K562 (cell line): ENCODE data around the gene HEPACAM2. TPM values are rescaled to one million over a fixed set of nuclear protein-coding genes. Genes with fewer than 3 reads are reported as not detected.

Experiments used
- ATF1 ChIP-seq, 2 experiments: fragments of 450-650 bp in 1 of 2; IDR thresholded peaks; 2 replicates each; pipeline ENCODE4 v1.6.1; 2016; ENCODE audit warnings: missing compliant biosample characterization in 1 of 2, missing genetic modification characterization in 1 of 2
- BHLHE40 ChIP-seq: IDR thresholded peaks from 2 replicates; pipeline ENCODE4 v1.6.1; 2011; ENCODE audit warnings: low read length, improper control_type of control experiment
- CBFA2T3 ChIP-seq: fragments of 450-650 bp; IDR thresholded peaks from 2 replicates; pipeline ENCODE4 v1.6.1; 2017
- E4F1 ChIP-seq: fragments of 250-450 bp; sonication (Bioruptor Pico); IDR thresholded peaks from 2 replicates; pipeline ENCODE4 v1.5.0; 2021; ENCODE audit warnings: mild to moderate bottlenecking, borderline replicate concordance
- GABPA ChIP-seq: fragments of 200-800 bp; sonication (Bioruptor generic); conservative IDR thresholded peaks from 2 replicates; pipeline ENCODE4 v1.6.1; 2016; ENCODE audit warnings: low read depth, missing genetic modification characterization, missing compliant biosample characterization
- HMBOX1 ChIP-seq: sonication (generic); IDR thresholded peaks from 2 replicates; pipeline ENCODE4 v1.6.1; 2016
- HNRNPL ChIP-seq: fragments of 200-400 bp; formaldehyde crosslinking; IDR thresholded peaks from 2 replicates; pipeline ENCODE4 v1.6.1; 2017; ENCODE audit warnings: low read depth, mild to moderate bottlenecking, low read length
- MGA ChIP-seq: fragments of 450-650 bp; IDR thresholded peaks from 2 replicates; pipeline ENCODE4 v1.6.1; 2016; ENCODE audit warnings: mild to moderate bottlenecking, moderate library complexity
- NFIC ChIP-seq: fragments of 450-650 bp; IDR thresholded peaks from 2 replicates; pipeline ENCODE4 v1.6.1; 2017; ENCODE audit warnings: mild to moderate bottlenecking, inconsistent platforms
- NR2C1 ChIP-seq, 2 experiments: fragments of 450-650 bp; IDR thresholded peaks; 2 replicates each; pipeline ENCODE4 v1.6.1; 2017; ENCODE audit warnings: mild to moderate bottlenecking in 2 of 2, antibody characterized with exemption in 1 of 2, inconsistent platforms in 1 of 2, missing compliant biosample characterization in 1 of 2, missing genetic modification characterization in 1 of 2
- NUFIP1 ChIP-seq: fragments of 450-650 bp; IDR thresholded peaks from 2 replicates; pipeline ENCODE4 v1.6.1; 2018; ENCODE audit not compliant: partially characterized antibody
- PCBP2 ChIP-seq: fragments of 200-400 bp; formaldehyde crosslinking; IDR thresholded peaks from 2 replicates; pipeline ENCODE4 v1.6.1; 2018; ENCODE audit warnings: low read length, low read depth, mild to moderate bottlenecking, moderate library complexity; ENCODE audit not compliant: poor library complexity, severe bottlenecking
- polyA plus RNA-seq, 8 experiments: library from polyadenylated mRNA; depleted of rRNA in 4 of 8; stranded (reverse) in 5 of 8; unstranded in 3 of 8; fragments of >200 nt; fragmentation: Nextera tagmentation in 2 of 8; fragmentation: Illumina TruSeq in 1 of 8; extraction: Ambion mirVana in 2 of 8; extraction: Trizol in 1 of 8; gene quantifications; 2 replicates each; pipeline versions ENCODE4 v1.2.1 to v1.2.3, GENCODE V29; 2011 to 2014; ENCODE audit warnings: inconsistent platforms in 1 of 8, missing spikeins in 1 of 8
- total RNA-seq, 7 experiments: library from RNA; depleted of rRNA in 6 of 7; stranded (reverse); fragments of >200 nt in 6 of 7; fragmentation: Illumina TruSeq in 2 of 7; extraction: Trizol in 2 of 7; gene quantifications; 2 replicates each; pipeline versions ENCODE4 v1.2.1 to v1.2.3, GENCODE V29; 2011 to 2021; ENCODE audit warnings: low replicate concordance in 1 of 7

HEPACAM2 gene
- total and polyA plus RNA-seq, 9 of the 15 experiments (the other 6 are each of a cell fraction or from before 2014, with no cell fraction given), result 2.0 to 6.5 (median 3.9) TPM

- TF ChIP-seq MGA (no peak), CBFA2T3 (peak; percentile 41), NUFIP1 (no peak), HNRNPL (no peak), E4F1 (CRISPR knock-in tag) (no peak), PCBP2 (no peak), ATF1 (CRISPR knock-in tag; IDR thresholded peaks at IDR 0.05) (no peak), ATF1 (tag; IDR thresholded peaks at IDR 0.05) (no peak), NFIC (no peak), HMBOX1 (peak; percentile 88), NR2C1 (IDR thresholded peaks at IDR 0.05) (no peak), NR2C1 (tag; IDR thresholded peaks at IDR 0.05) (no peak), GABPA (no peak), BHLHE40 (peak; percentile 31; the same call in 1 of the 2 replicates)
Measured at GRCh38 chr7:93218997-93219827, 7.1 kb downstream of the HEPACAM2 start (continued).
